Measurements from ENCODE around the gene CCDC198. TPM values are rescaled to one million over a fixed set of nuclear protein-coding genes. Genes with fewer than 3 reads are reported as not detected.

The CCDC198 gene
- total RNA-seq, 4 donors from 2014 or later = 1.5 TPM; not detected in 3

GRCh38 chr14:57512220-57512619 is 18.6 kb upstream of the CCDC198 start:
- H3K9me3 ChIP-seq = peaks cover 0 to 5% (median 0%) of the 10 kb centered on the region in 4 donors
- H3K36me3 ChIP-seq = no peaks in the 10 kb centered on the region
- TF ChIP-seq EP300 (IDR thresholded peaks at IDR 0.05) = no peak
- no peaks in the 10 kb centered on the region for H3K27me3 ChIP-seq
- no peak overlapping the region for H3K27ac ChIP-seq
- no peak overlapping the region for H3K4me3 ChIP-seq
- DNase-seq (ENCODE audit: low spot score in 2 of 2) = no peak
- no peaks in the 10 kb centered on the region for H3K4me1 ChIP-seq
- 22 to 39% methylated on average over 3 of the region's 3 CpGs for WGBS, 2 donors

GRCh38 chr14:57508756-57509155 is 15.1 kb upstream of the CCDC198 start:
- no peaks in the 10 kb centered on the region for H3K4me1 ChIP-seq
- WGBS, 2 donors = 76 to 85% methylated on average over 2 of the region's 2 CpGs
- H3K9me3 ChIP-seq = no peaks in the 10 kb centered on the region
- no peak overlapping the region for H3K4me3 ChIP-seq
- no peak overlapping the region for H3K27ac ChIP-seq
- no peaks in the 10 kb centered on the region for H3K27me3 ChIP-seq
- DNase-seq (ENCODE audit: low spot score in 2 of 2) = no peak
- TF ChIP-seq POLR2A (IDR thresholded peaks at IDR 0.05) = no peak
- no peak for TF ChIP-seq CTCF (IDR thresholded peaks at IDR 0.05)
- no peak for TF ChIP-seq EP300 (IDR thresholded peaks at IDR 0.05)
- no peaks in the 10 kb centered on the region for H3K36me3 ChIP-seq

- H3K9me3 ChIP-seq = no peaks in the 10 kb centered on the region
- TF ChIP-seq EP300 (IDR thresholded peaks at IDR 0.05) (no peak), POLR2A (IDR thresholded peaks at IDR 0.05) (no peak), CTCF (IDR thresholded peaks at IDR 0.05) (no peak)
- H3K27ac ChIP-seq = no peak overlapping the region
- 56 to 68% methylated on average over 8 of the region's 8 CpGs for WGBS, 2 donors
- DNase-seq (ENCODE audit: low spot score in 2 of 2) = no peak
- H3K4me3 ChIP-seq = no peak overlapping the region
- no peaks in the 10 kb centered on the region for H3K36me3 ChIP-seq
- H3K27me3 ChIP-seq = no peaks in the 10 kb centered on the region
- H3K4me1 ChIP-seq = peaks cover 0 to 6% (median 0%) of the 10 kb centered on the region in 4 donors
Observed at GRCh38 chr14:57502586-57503254, 9.1 kb upstream of the CCDC198 start.

GRCh38 chr14:57501039-57501557 is 7.4 kb upstream of the CCDC198 start:
- 37 to 47% methylated on average over 2 of the region's 2 CpGs for WGBS, 2 donors
- DNase-seq (ENCODE audit: low spot score in 2 of 2) = no peak

GRCh38 chr14:57498659-57499058 is 5.0 kb upstream of the CCDC198 start:
- H3K9me3 ChIP-seq = no peaks in the 10 kb centered on the region
- no peak for DNase-seq (ENCODE audit: low spot score in 2 of 2)
- no peaks in the 10 kb centered on the region for H3K36me3 ChIP-seq
- H3K4me3 ChIP-seq = no peak overlapping the region
- no peak overlapping the region for H3K27ac ChIP-seq
- H3K27me3 ChIP-seq = no peaks in the 10 kb centered on the region
- no peak for TF ChIP-seq POLR2A (IDR thresholded peaks at IDR 0.05)
- no peak for TF ChIP-seq CTCF (IDR thresholded peaks at IDR 0.05)
- TF ChIP-seq EP300 (IDR thresholded peaks at IDR 0.05) = no peak
- peaks cover 0 to 6% (median 0%) of the 10 kb centered on the region in 4 donors for H3K4me1 ChIP-seq

More at GRCh38 chr14:57501039-57501557, 7.4 kb upstream of the CCDC198 start:
- peaks cover 0 to 6% (median 0%) of the 10 kb centered on the region in 4 donors for H3K4me1 ChIP-seq
- H3K9me3 ChIP-seq = no peaks in the 10 kb centered on the region
- TF ChIP-seq POLR2A (IDR thresholded peaks at IDR 0.05) = no peak
- no peak for TF ChIP-seq CTCF (IDR thresholded peaks at IDR 0.05)
- TF ChIP-seq EP300 (IDR thresholded peaks at IDR 0.05) = no peak
- H3K27ac ChIP-seq = no peak overlapping the region
- H3K4me3 ChIP-seq = no peak overlapping the region
- no peaks in the 10 kb centered on the region for H3K36me3 ChIP-seq
- H3K27me3 ChIP-seq = no peaks in the 10 kb centered on the region
